ENCODE results near the gene MMP25.
A peak's percentile ranks its signal among the peaks of the same experiment; 100 is the strongest.
"Not testable (repeated sequence)": the region's sequence is repeated elsewhere in the genome, so short reads cannot be mapped to it uniquely, and the experiment has no call there.

Gene MMP25

GRCh38 chr16:3055734-3056115, 9.4 kb downstream of the MMP25 start:
- peak; percentile 18 for DNase-seq (ENCODE audit: low spot score)

- no peak for DNase-seq (ENCODE audit: low spot score)
These were observed 10.2 kb downstream of the MMP25 start for GRCh38 chr16:3056336-3057180.

GRCh38 chr16:3057181-3058138, 11.1 kb downstream of the MMP25 start:
- DNase-seq (ENCODE audit: low spot score), result no peak

- peak; percentile 22 for DNase-seq (ENCODE audit: low spot score)
These were observed 12.0 kb downstream of the MMP25 start for GRCh38 chr16:3058139-3059030.

DNA sequence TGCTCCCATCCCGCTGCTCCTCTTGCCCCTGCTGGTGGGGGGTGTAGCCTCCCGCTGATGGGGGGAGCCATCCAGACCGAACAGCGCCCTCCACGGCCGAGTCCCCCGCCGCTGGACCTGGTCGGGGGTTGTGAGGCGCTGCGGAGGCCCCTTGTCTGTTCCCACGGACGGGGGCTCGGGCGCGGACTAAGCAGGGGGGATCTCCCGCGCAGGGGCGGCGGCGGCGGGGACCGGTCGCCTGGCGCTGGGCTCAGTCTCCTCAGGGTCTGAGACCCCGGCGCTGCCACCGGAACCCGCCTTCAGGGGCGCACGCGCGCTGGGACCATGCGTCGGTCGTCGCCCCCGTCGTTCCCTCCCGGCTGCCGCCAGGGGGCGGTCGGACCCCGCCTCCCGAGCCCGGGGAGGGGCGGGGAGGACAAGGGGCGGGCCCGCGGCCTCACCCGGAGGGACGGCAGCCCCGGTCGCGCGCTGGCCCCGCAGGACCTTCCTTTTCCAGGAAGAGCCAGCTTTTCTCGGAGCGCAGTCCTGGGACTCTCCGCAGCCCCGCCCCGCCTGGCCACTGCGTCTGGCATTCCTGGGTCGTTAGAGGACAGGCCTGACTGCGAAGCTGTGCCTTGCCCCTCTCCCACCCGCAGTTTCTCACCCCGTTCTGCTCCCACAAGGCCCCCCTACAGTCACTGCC, 12.8 kb downstream of the MMP25 start:
- DNase-seq (ENCODE audit: low spot score), result peak; percentile 71

GRCh38 chr16:3059723-3060242, 13.4 kb downstream of the MMP25 start:
- no peak for DNase-seq (ENCODE audit: low spot score)

- DNase-seq (ENCODE audit: low spot score), result no peak
These were observed 14.2 kb downstream of the MMP25 start for GRCh38 chr16:3060339-3061127.

GRCh38 chr16:3062553-3062952, 16.2 kb downstream of the MMP25 start:
- DNase-seq (ENCODE audit: low spot score), result no peak

GRCh38 chr16:3063625-3064386, 17.4 kb downstream of the MMP25 start:
- no peak for DNase-seq (ENCODE audit: low spot score)

- DNase-seq (ENCODE audit: low spot score), result no peak
These were observed 18.8 kb downstream of the MMP25 start, which contains the start of gene IL32 for GRCh38 chr16:3065069-3065741. TSS of gene IL32 (plus strand) at chr16:3065640. CDS start at chr16:3065812, 172 bp downstream.

DNA sequence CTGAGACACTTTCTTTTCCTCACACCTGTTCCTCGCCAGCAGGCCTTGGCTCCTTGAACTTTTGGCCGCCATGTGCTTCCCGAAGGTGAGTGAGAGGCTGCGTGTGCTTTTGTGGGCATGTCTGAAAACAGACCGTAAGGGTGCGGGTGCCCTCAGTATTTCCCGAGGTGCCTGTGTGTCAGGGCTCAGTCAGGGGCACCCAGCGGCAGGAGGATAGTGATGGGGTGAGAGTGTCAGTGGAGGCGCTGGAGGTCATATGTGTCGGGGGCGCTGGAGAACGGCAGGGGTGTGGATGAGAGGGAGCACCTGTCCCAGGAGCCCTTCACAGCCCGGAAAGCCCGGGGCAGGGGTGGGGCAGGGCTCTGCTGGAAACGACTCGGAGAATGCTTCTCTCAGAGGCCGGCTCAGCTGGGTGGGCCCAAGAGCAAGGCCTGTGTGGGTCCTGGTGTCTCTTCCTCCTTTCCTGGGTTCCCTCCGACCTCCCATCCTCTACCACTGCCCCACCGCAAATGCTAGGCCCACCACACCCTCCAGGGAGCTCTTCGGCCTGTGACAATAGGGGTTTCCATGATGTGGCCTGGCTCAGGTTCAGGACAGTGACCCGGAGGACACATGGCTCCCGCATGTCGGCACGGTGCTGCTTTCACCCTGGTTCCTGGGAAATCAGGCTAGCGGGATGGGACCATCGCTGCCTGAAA, 19.5 kb downstream of the MMP25 start:
- no peak for DNase-seq (ENCODE audit: low spot score)

DNA sequence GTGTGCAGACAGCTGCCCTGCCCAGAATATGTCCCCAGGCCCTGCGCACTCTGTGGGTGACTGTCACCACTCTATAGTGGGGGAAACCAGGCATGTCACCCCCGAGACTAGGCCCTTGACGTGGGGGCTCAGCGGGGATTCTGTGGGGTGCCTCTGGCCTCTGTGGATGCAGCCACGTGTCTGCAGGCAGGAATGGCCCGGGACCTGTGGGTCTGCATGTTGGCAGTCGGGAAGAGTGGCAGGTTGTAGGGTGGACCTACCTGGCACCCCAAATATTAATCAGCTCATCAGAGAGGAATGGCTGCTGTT, 20.0 kb downstream of the MMP25 start:
- no peak for DNase-seq (ENCODE audit: low spot score)

DNA sequence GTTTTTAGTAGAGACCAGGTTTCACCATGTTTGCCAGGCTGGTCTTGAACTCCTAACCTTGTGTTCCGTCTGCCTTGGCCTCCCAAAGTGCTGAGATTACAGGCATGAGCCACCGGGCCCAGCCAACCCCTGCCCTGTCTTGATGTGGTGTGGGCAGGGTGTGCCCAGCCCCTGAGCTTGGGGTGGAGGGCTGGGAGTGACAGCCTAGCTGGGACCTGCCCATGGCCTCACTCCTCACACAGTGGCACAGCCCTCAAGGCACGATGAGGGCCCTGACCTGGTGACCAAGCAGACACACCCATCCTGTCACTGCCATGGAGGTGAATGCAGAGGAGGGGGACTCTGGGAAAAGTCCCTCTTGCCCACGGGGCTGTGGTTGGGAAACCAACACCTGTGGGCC, 22.1 kb downstream of the MMP25 start:
- no peak for DNase-seq (ENCODE audit: low spot score)

GRCh38 chr16:3069146-3069545, 22.8 kb downstream of the MMP25 start:
- not testable (repeated sequence) for DNase-seq (ENCODE audit: low spot score)

- DNase-seq (ENCODE audit: low spot score), result no peak
These were observed 24.3 kb downstream of the MMP25 start for GRCh38 chr16:3070608-3071111.

DNA sequence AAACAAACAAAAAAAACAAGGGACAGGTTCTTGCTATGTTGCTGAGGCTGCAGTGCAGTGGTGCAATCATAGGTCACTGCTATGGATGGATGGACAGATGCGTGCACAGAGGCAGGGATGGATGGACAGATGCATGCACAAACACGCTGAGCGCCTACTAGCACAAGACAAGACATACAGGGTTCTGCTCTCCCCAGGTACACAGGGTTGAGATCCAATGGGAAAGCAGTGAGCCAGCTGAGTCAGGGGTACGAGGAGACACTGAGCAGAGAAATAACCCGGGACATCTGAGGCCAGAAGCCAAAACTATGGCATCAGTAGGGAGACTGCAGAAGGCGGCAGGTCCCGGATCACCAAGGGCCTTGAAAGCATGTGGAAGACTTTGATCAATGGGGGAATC, 25.3 kb downstream of the MMP25 start:
- DNase-seq (ENCODE audit: low spot score), result no peak

- DNase-seq (ENCODE audit: low spot score), result not testable (repeated sequence)
These were observed 25.8 kb downstream of the MMP25 start for GRCh38 chr16:3072148-3072547.

All from globus pallidus (tissue), 1 donor.